HL-60 (cell line): Measurements from ENCODE around the gene HRH3.

Source experiments
- CTCF ChIP-seq: IDR thresholded peaks from one replicate; pipeline ENCODE4 v1.5.1; 2011; ENCODE audit warnings: low read length, control low read depth, inconsistent platforms; ENCODE audit not compliant: insufficient read depth
- GABPA ChIP-seq: IDR thresholded peaks from 2 replicates; pipeline ENCODE4 v1.6.1; 2012; ENCODE audit warnings: low read depth
- REST ChIP-seq: IDR thresholded peaks from 2 replicates; pipeline ENCODE4 v1.6.1; 2012; ENCODE audit warnings: low read depth; ENCODE audit not compliant: insufficient replicate concordance

GRCh38 chr20:62209850-62210495, 10.1 kb downstream of the HRH3 start:
- TF ChIP-seq CTCF (no peak), REST (no peak), GABPA (no peak)
